IMR-90 (cell line): ENCODE measurements around the gene LINC00237. TPM values are rescaled to one million over a fixed set of nuclear protein-coding genes. Genes with fewer than 3 reads are reported as not detected.

Experiments used
- ATAC-seq: fragments of 200-7000 bp; cut with Tn5 transposase; 2 replicates; pipeline ENCODE4 v1.9.1; 2020; ENCODE audit warnings: low read depth, mild to moderate bottlenecking, moderate library complexity
- BruUV-seq: library from RNA; stranded (reverse); fragments of 400-500 nt; replicated peaks from 2 replicates; lab custom pipeline; 2021; lab: Mats Ljungman, UMichigan
- CTCF ChIA-PET: fragments of 300-600 bp; formaldehyde crosslinking; extraction: SDS; loops from one replicate; lab custom pipeline; 2021; ENCODE audit warnings: antibody characterized with exemption; lab: Yijun Ruan, JAX
- POLR2A ChIA-PET: fragments of 300-600 bp; sonication (Branson Sonifier 250); formaldehyde crosslinking; loops from one replicate; lab custom pipeline; 2022; ENCODE audit warnings: antibody characterized with exemption; ENCODE audit not compliant: unreplicated experiment; lab: Charles Lee
- DNase-seq: peaks from one replicate; pipeline ENCODE4 v3.0.0; 2013
- H2AFZ ChIP-seq: replicated peaks from 2 replicates; pipeline ENCODE3; 2013; ENCODE audit warnings: low read length, mild to moderate bottlenecking; ENCODE audit not compliant: poor library complexity
- H2AK5ac ChIP-seq: 2 replicates; pipeline ENCODE4 v1.6.1; 2013; ENCODE audit warnings: low read depth, low read length, inconsistent platforms
- H2AK9ac ChIP-seq: replicated peaks from 2 replicates; pipeline ENCODE3; 2013; ENCODE audit warnings: mild to moderate bottlenecking, low read depth, low read length, moderate library complexity; ENCODE audit not compliant: poor library complexity
- H2BK120ac ChIP-seq: 2 replicates; pipeline ENCODE4 v1.6.1; 2013; ENCODE audit warnings: low read depth, low read length, inconsistent platforms
- H2BK15ac ChIP-seq: 3 replicates; pipeline ENCODE4 v1.6.1; 2013; ENCODE audit warnings: low read depth, low read length, inconsistent platforms
- H2BK20ac ChIP-seq: 2 replicates; pipeline ENCODE4 v1.6.1; 2013; ENCODE audit warnings: low read depth, mild to moderate bottlenecking, inconsistent platforms, low read length, moderate library complexity
- H2BK5ac ChIP-seq: 2 replicates; pipeline ENCODE4 v1.6.1; 2013; ENCODE audit warnings: mild to moderate bottlenecking, low read depth, low read length, inconsistent platforms; ENCODE audit not compliant: poor library complexity, severe bottlenecking
- H3K14ac ChIP-seq: replicated peaks from 2 replicates; pipeline ENCODE4 v1.6.1; 2013; ENCODE audit warnings: low read depth, low read length, inconsistent platforms
- H3K18ac ChIP-seq: 2 replicates; pipeline ENCODE4 v1.6.1; 2013; ENCODE audit warnings: low read depth, low read length, control low read depth
- H3K23ac ChIP-seq: 2 replicates; pipeline ENCODE4 v1.6.1; 2013; ENCODE audit warnings: low read depth, low read length, inconsistent platforms
- H3K27ac ChIP-seq: 2 replicates; pipeline ENCODE4 v1.5.1; 2013; ENCODE audit warnings: mild to moderate bottlenecking, control low read depth, low read length; ENCODE audit not compliant: insufficient read depth
- H3K27me3 ChIP-seq: 2 replicates; pipeline ENCODE4 v1.6.1; 2013; ENCODE audit warnings: low read length; ENCODE audit not compliant: control insufficient read depth, insufficient read depth
- H3K36me3 ChIP-seq: 2 replicates; pipeline ENCODE4 v1.6.1; 2013; ENCODE audit warnings: low read length, mixed read lengths; ENCODE audit not compliant: control insufficient read depth, insufficient read depth
- H3K4ac ChIP-seq: 2 replicates; pipeline ENCODE4 v1.6.1; 2013; ENCODE audit warnings: low read depth, low read length, inconsistent platforms
- H3K4me1 ChIP-seq: 2 replicates; pipeline ENCODE4 v1.6.1; 2013; ENCODE audit warnings: low read length, mixed read lengths; ENCODE audit not compliant: control insufficient read depth, insufficient read depth
- H3K4me2 ChIP-seq: 2 replicates; pipeline ENCODE4 v1.6.1; 2013; ENCODE audit warnings: low read depth, mild to moderate bottlenecking, control low read depth, low read length, moderate library complexity
- H3K4me3 ChIP-seq: 2 replicates; pipeline ENCODE4 v1.5.1; 2013; ENCODE audit warnings: low read depth, mild to moderate bottlenecking, control low read depth, low read length, moderate library complexity; ENCODE audit not compliant: insufficient read depth
- H3K56ac ChIP-seq: 2 replicates; pipeline ENCODE4 v1.6.1; 2013; ENCODE audit warnings: low read length, inconsistent platforms; ENCODE audit not compliant: insufficient read depth; ENCODE audit errors: extremely low read depth
- H3K79me1 ChIP-seq, 2 experiments: 2 replicates each; pipeline ENCODE4 v1.6.1; 2013; ENCODE audit warnings: low read length in 2 of 2, inconsistent platforms in 1 of 2, low read depth in 1 of 2
- H3K9ac ChIP-seq: 2 replicates; pipeline ENCODE4 v1.6.1; 2013; ENCODE audit warnings: low read depth, low read length, control low read depth
- H3K9me1 ChIP-seq: 2 replicates; pipeline ENCODE4 v1.6.1; 2013; ENCODE audit warnings: low read length, inconsistent platforms; ENCODE audit not compliant: insufficient read depth
- H3K9me3 ChIP-seq: 2 replicates; pipeline ENCODE4 v1.6.1; 2013; ENCODE audit warnings: low read length; ENCODE audit not compliant: control insufficient read depth, insufficient read depth
- H4K20me1 ChIP-seq: 2 replicates; pipeline ENCODE4 v1.6.1; 2013; ENCODE audit warnings: low read length, inconsistent platforms; ENCODE audit not compliant: insufficient read depth
- H4K5ac ChIP-seq: 2 replicates; pipeline ENCODE4 v1.6.1; 2013; ENCODE audit warnings: mild to moderate bottlenecking, low read depth, low read length, control low read depth
- H4K8ac ChIP-seq, 2 experiments: 2 replicates each; pipeline ENCODE4 v1.6.1; 2013; ENCODE audit warnings: low read depth in 2 of 2, low read length in 2 of 2, control low read depth in 1 of 2, inconsistent platforms in 1 of 2
- H4K91ac ChIP-seq: 2 replicates; pipeline ENCODE4 v1.6.1; 2013; ENCODE audit warnings: low read depth, low read length, inconsistent platforms; ENCODE audit not compliant: insufficient read depth
- BHLHE40 ChIP-seq: fragments of 150-350 bp; IDR thresholded peaks from 2 replicates; pipeline ENCODE4 v1.6.1; 2016; ENCODE audit warnings: mild to moderate bottlenecking, low read depth, low read length
- CEBPB ChIP-seq: IDR thresholded peaks from 2 replicates; pipeline ENCODE4 v1.6.1; 2012; ENCODE audit warnings: low read depth, low read length, improper control_type of control experiment
- CHD1 ChIP-seq: IDR thresholded peaks from 2 replicates; pipeline ENCODE4 v1.6.1; 2012; ENCODE audit warnings: low read depth, low read length, improper control_type of control experiment
- CTCF ChIP-seq: conservative IDR thresholded peaks from 2 replicates; pipeline ENCODE4 v1.5.1; 2012; ENCODE audit warnings: mild to moderate bottlenecking, low read depth, low read length, improper control_type of control experiment
- ELK1 ChIP-seq: fragments of 150-350 bp; IDR thresholded peaks from 2 replicates; pipeline ENCODE4 v1.6.1; 2016; ENCODE audit warnings: low read depth, mild to moderate bottlenecking, low read length, moderate library complexity, borderline replicate concordance
- FOS ChIP-seq: fragments of 150-350 bp; IDR thresholded peaks from 2 replicates; pipeline ENCODE4 v1.6.1; 2016; ENCODE audit warnings: low read depth, low read length
- MAFK ChIP-seq: IDR thresholded peaks from 2 replicates; pipeline ENCODE4 v1.6.1; 2012; ENCODE audit warnings: low read depth, low read length, improper control_type of control experiment
- MAZ ChIP-seq: IDR thresholded peaks from 2 replicates; pipeline ENCODE4 v1.6.1; 2012; ENCODE audit warnings: low read depth, mild to moderate bottlenecking, low read length, improper control_type of control experiment, moderate library complexity, borderline replicate concordance
- MXI1 ChIP-seq: IDR thresholded peaks from 2 replicates; pipeline ENCODE4 v1.6.1; 2012; ENCODE audit warnings: low read depth, mild to moderate bottlenecking, low read length, moderate library complexity, borderline replicate concordance
- NFE2L2 ChIP-seq: fragments of 150-350 bp; IDR thresholded peaks from 2 replicates; pipeline ENCODE4 v1.6.1; 2016; ENCODE audit warnings: low read depth, mild to moderate bottlenecking, low read length
- POLR2A ChIP-seq: IDR thresholded peaks from 2 replicates; pipeline ENCODE4 v1.6.1; 2012; ENCODE audit warnings: mild to moderate bottlenecking, low read depth, low read length
- RAD21 ChIP-seq: IDR thresholded peaks from 2 replicates; pipeline ENCODE4 v1.6.1; 2012; ENCODE audit warnings: low read length, improper control_type of control experiment
- RCOR1 ChIP-seq: IDR thresholded peaks from 2 replicates; pipeline ENCODE4 v1.6.1; 2012; ENCODE audit warnings: mild to moderate bottlenecking, low read length, improper control_type of control experiment; ENCODE audit not compliant: insufficient replicate concordance
- RFX5 ChIP-seq: IDR thresholded peaks from 2 replicates; pipeline ENCODE4 v1.8.0; 2012; ENCODE audit warnings: low read depth, mild to moderate bottlenecking, low read length, moderate library complexity
- SMC3 ChIP-seq: fragments of 150-350 bp; IDR thresholded peaks from 2 replicates; pipeline ENCODE4 v1.6.1; 2016; ENCODE audit warnings: low read depth, mild to moderate bottlenecking, antibody characterized with exemption, low read length, moderate library complexity
- USF2 ChIP-seq: fragments of 150-350 bp; IDR thresholded peaks from 2 replicates; pipeline ENCODE4 v1.6.1; 2017; ENCODE audit warnings: mild to moderate bottlenecking, antibody characterized with exemption, low read length, low read depth
- WGBS, 2 experiments: methylation state at CpG; one replicate each; pipeline versions ENCODE4 v1.1.5 to v1.1.7; 2013; ENCODE audit warnings: missing lambda C conversion rate in 2 of 2; ENCODE audit not compliant: insufficient read length in 1 of 2; ENCODE audit errors: extremely low coverage in 2 of 2; 5-methylcytosine and 5-hydroxymethylcytosine counted together
- dilution Hi-C: fragments of 300-500 bp; cut with HindIII; formaldehyde crosslinking; loops from one replicate; pipeline ENCODE4 v1.14.3; 2018; ENCODE audit warnings: low sequenced_read_pairs; ENCODE audit not compliant: unreplicated experiment
- in situ Hi-C: fragments of 300-500 bp; cut with MboI; formaldehyde crosslinking; loops from 3 replicates; pipeline ENCODE4 v1.14.3; 2019; ENCODE audit warnings: low sequenced_read_pairs, inconsistent platforms, mixed read lengths
- intact Hi-C: fragments of 100-400 bp; cut with micrococcal nuclease; formaldehyde crosslinking; loops from 2 replicates; pipeline ENCODE4 v1.10.0; 2022
- polyA plus RNA-seq, 3 experiments: library from polyadenylated mRNA; depleted of rRNA; stranded (reverse); fragments of >200 nt; gene quantifications; 2 replicates each; pipeline ENCODE4 v1.2.3, GENCODE V29; 2012; ENCODE audit warnings: low replicate concordance in 1 of 3
- total RNA-seq: library from RNA; depleted of rRNA; stranded (reverse); fragments of >200 nt; gene quantifications from 2 replicates; pipeline ENCODE4 v1.2.3, GENCODE V29; 2012

Gene LINC00237
- total and polyA plus RNA-seq, 2 of the 4 experiments (the other 2 are of a cell fraction) = not detected

- Histone ChIP-seq H3K56ac (no peak overlapping the region), H3K9me1 (0 out of 2 replicates have a peak, but pooled peaks cover 3% of the 10 kb centered on the region), H3K4me1 (no peaks in the 10 kb centered on the region), H2BK15ac (no peak overlapping the region), H4K91ac (no peak overlapping the region), H2AFZ (no peak overlapping the region), H3K4me2 (no peak overlapping the region), H3K27me3 (no peaks in the 10 kb centered on the region), H2AK5ac (no peak overlapping the region), H3K4ac (no peak overlapping the region), H2BK20ac (no peak overlapping the region), H4K20me1 (no peaks in the 10 kb centered on the region; the same call in 1 of the 2 replicates), H3K23ac (no peak overlapping the region), H2BK5ac (no peak overlapping the region), H3K36me3 (no peaks in the 10 kb centered on the region), H4K5ac (no peak overlapping the region), H2BK120ac (no peak overlapping the region), H3K14ac (no peak overlapping the region), H3K27ac (no peak overlapping the region), H3K79me1 (no peaks in the 10 kb centered on the region), H3K4me3 (no peak overlapping the region), H3K18ac (no peak overlapping the region), H4K8ac (no peak overlapping the region), H3K9ac (no peak overlapping the region), H3K9me3 (no peaks in the 10 kb centered on the region), H2AK9ac (no peak overlapping the region)
- no peak for DNase-seq
- BruUV-seq = no TSS peak
- POLR2A ChIA-PET = no interaction called here
- ATAC-seq = no peak
- CTCF ChIA-PET = no interaction called here
- WGBS, 2 experiments = no CpG with 5 or more reads among the region's 3 CpGs
- intact Hi-C loops = no loop called here
- in situ Hi-C loops = no loop called here
- dilution Hi-C loops = no loop called here
- TF ChIP-seq ELK1 (no peak), CEBPB (no peak), SMC3 (no peak), RAD21 (no peak), CHD1 (no peak), POLR2A (no peak), RFX5 (no peak), RCOR1 (no peak), FOS (no peak), MXI1 (no peak), USF2 (no peak), CTCF (no peak), MAFK (no peak), MAZ (no peak), BHLHE40 (no peak), NFE2L2 (no peak)
Observed at GRCh38 chr20:21145424-21145823, 39.3 kb upstream of the LINC00237 start.
